GM23248 (cell line): ENCODE data around the gene ISYNA1. TPM values are rescaled to one million over a fixed set of nuclear protein-coding genes. Genes with fewer than 3 reads are reported as not detected.

ENCODE experiments used
- DNase-seq: peaks from one replicate; pipeline ENCODE4 v3.0.0-alpha.2; 2015
- H2AFZ ChIP-seq: fragments of 200-600 bp; sonication (generic); 2 replicates; pipeline ENCODE4 v1.6.1; 2016; ENCODE audit warnings: antibody characterized with exemption
- H3F3A ChIP-seq: fragments of 200-600 bp; sonication (generic); 2 replicates; pipeline ENCODE4 v1.6.1; 2016; ENCODE audit warnings: mild to moderate bottlenecking, antibody characterized with exemption, mixed run types; ENCODE audit not compliant: insufficient read depth
- H3K27ac ChIP-seq: fragments of 200-600 bp; sonication (generic); 2 replicates; pipeline ENCODE4 v1.5.1; 2016; ENCODE audit warnings: mild to moderate bottlenecking
- H3K27me3 ChIP-seq: fragments of 200-600 bp; sonication (generic); replicated peaks from 2 replicates; pipeline ENCODE4 v1.6.1; 2016; ENCODE audit warnings: mild to moderate bottlenecking; ENCODE audit not compliant: insufficient read depth
- H3K36me3 ChIP-seq: fragments of 200-600 bp; sonication (generic); 2 replicates; pipeline ENCODE4 v1.6.1; 2016; ENCODE audit warnings: low read depth, mild to moderate bottlenecking
- H3K4me1 ChIP-seq: fragments of 200-600 bp; sonication (generic); 2 replicates; pipeline ENCODE4 v1.6.1; 2016; ENCODE audit warnings: mild to moderate bottlenecking; ENCODE audit not compliant: insufficient read depth
- H3K4me2 ChIP-seq: fragments of 200-600 bp; sonication (generic); one replicate; pipeline ENCODE4 v1.6.1; 2016; ENCODE audit warnings: mild to moderate bottlenecking; ENCODE audit not compliant: unreplicated experiment
- H3K4me3 ChIP-seq: fragments of 200-600 bp; sonication (generic); 2 replicates; pipeline ENCODE4 v1.5.1; 2016; ENCODE audit warnings: mild to moderate bottlenecking
- H3K79me2 ChIP-seq: fragments of 200-600 bp; sonication (generic); 2 replicates; pipeline ENCODE4 v1.6.1; 2016; ENCODE audit warnings: mild to moderate bottlenecking; ENCODE audit not compliant: insufficient read depth
- H3K9ac ChIP-seq: fragments of 200-600 bp; sonication (generic); 2 replicates; pipeline ENCODE4 v1.6.1; 2016; ENCODE audit warnings: mild to moderate bottlenecking
- H3K9me2 ChIP-seq: fragments of 200-600 bp; sonication (generic); 2 replicates; pipeline ENCODE4 v1.6.1; 2016; ENCODE audit warnings: mixed run types, mild to moderate bottlenecking, moderate library complexity; ENCODE audit not compliant: insufficient read depth
- H3K9me3 ChIP-seq: fragments of 200-600 bp; sonication (generic); one replicate; pipeline ENCODE4 v1.6.1; 2017; ENCODE audit warnings: low read depth
- H4K20me1 ChIP-seq: fragments of 200-600 bp; sonication (generic); 2 replicates; pipeline ENCODE4 v1.6.0; 2016; ENCODE audit not compliant: insufficient read depth
- EZH2 ChIP-seq: fragments of 200-600 bp; sonication (generic); IDR thresholded peaks from 2 replicates; pipeline ENCODE4 v1.6.1; 2018; ENCODE audit warnings: antibody characterized with exemption, mild to moderate bottlenecking; ENCODE audit not compliant: insufficient read depth, poor library complexity, severe bottlenecking
- EZH2phosphoT487 ChIP-seq: fragments of 200-600 bp; sonication (generic); IDR thresholded peaks from 2 replicates; pipeline ENCODE4 v1.6.1; 2018; ENCODE audit warnings: antibody characterized with exemption, moderate library complexity, mild to moderate bottlenecking, low read depth; ENCODE audit not compliant: insufficient read depth
- WGBS, 2 experiments: methylation state at CpG; one replicate each; pipeline ENCODE4 v1.1.6; 2015 to 2017; ENCODE audit warnings: low lambda C conversion rate in 2 of 2, low coverage in 1 of 2; ENCODE audit errors: missing lambda C conversion rate in 2 of 2; 5-methylcytosine and 5-hydroxymethylcytosine counted together
- in situ Hi-C: fragments of 300-500 bp; cut with MboI; formaldehyde crosslinking; loops from 2 replicates; pipeline ENCODE4 v1.15.0; 2020
- polyA plus RNA-seq: library from polyadenylated mRNA; unstranded; fragments of >200 nt; fragmentation: Nextera tagmentation; extraction: Ambion mirVana; gene quantifications from 2 replicates; pipeline ENCODE4 v1.2.1, GENCODE V29; 2016
- total RNA-seq: library from RNA; depleted of rRNA; stranded (reverse); fragments of >200 nt; shearing (Covaris generic); gene quantifications from 2 replicates; pipeline ENCODE4 v1.2.3, GENCODE V29; 2014

The ISYNA1 gene
- total and polyA plus RNA-seq, 2 experiments from 2014 or later, result 5.5 to 17.2 TPM

- Histone ChIP-seq H3K27me3 (no peaks in the 10 kb centered on the region), H3K4me1 (no peaks in the 10 kb centered on the region), H3K4me3 (0 out of 2 replicates have a peak overlapping the region, but pooled peaks have one; percentile 61), H4K20me1 (no peaks in the 10 kb centered on the region), H2AFZ (no peak overlapping the region), H3K79me2 (no peaks in the 10 kb centered on the region), H3F3A (peaks cover 18% of the 10 kb centered on the region), H3K9ac (no peak overlapping the region), H3K27ac (no peak overlapping the region), H3K9me3 (no peaks in the 10 kb centered on the region), H3K4me2 (no peak overlapping the region), H3K9me2 (no peaks in the 10 kb centered on the region), H3K36me3 (no peaks in the 10 kb centered on the region)
- DNase-seq, result peak; percentile 19
- TF ChIP-seq EZH2 (no peak), EZH2phosphoT487 (no peak)
- 92% methylated on average over 42 to 46 of the region's 46 CpGs for WGBS, 2 experiments
- in situ Hi-C loops, result no loop called here
Measured at GRCh38 chr19:18435842-18436670, 1.9 kb downstream of the ISYNA1 start.

GRCh38 chr19:18435178-18435841 lies 2.6 kb downstream of the ISYNA1 start:
- Histone ChIP-seq H3K79me2 (no peaks in the 10 kb centered on the region), H3K27ac (no peak overlapping the region), H3K27me3 (no peaks in the 10 kb centered on the region), H3K9me3 (no peaks in the 10 kb centered on the region), H2AFZ (no peak overlapping the region), H3F3A (peaks cover 17% of the 10 kb centered on the region), H3K9ac (no peak overlapping the region), H3K4me2 (no peak overlapping the region), H3K4me1 (no peaks in the 10 kb centered on the region), H3K36me3 (no peaks in the 10 kb centered on the region), H4K20me1 (no peaks in the 10 kb centered on the region), H3K4me3 (no peak overlapping the region), H3K9me2 (no peaks in the 10 kb centered on the region)
- 97 to 98% methylated on average over 46 to 49 of the region's 49 CpGs for WGBS, 2 experiments
- in situ Hi-C loops, result no loop called here
- peak; percentile 18 for DNase-seq
- TF ChIP-seq EZH2phosphoT487 (no peak), EZH2 (no peak)

GRCh38 chr19:18434411-18435175 lies 3.3 kb downstream of the ISYNA1 start:
- peaks cover 10% of the 10 kb centered on the region for H3F3A ChIP-seq
- no peak overlapping the region for H3K9ac ChIP-seq
- in situ Hi-C loops, result no loop called here

DNA sequence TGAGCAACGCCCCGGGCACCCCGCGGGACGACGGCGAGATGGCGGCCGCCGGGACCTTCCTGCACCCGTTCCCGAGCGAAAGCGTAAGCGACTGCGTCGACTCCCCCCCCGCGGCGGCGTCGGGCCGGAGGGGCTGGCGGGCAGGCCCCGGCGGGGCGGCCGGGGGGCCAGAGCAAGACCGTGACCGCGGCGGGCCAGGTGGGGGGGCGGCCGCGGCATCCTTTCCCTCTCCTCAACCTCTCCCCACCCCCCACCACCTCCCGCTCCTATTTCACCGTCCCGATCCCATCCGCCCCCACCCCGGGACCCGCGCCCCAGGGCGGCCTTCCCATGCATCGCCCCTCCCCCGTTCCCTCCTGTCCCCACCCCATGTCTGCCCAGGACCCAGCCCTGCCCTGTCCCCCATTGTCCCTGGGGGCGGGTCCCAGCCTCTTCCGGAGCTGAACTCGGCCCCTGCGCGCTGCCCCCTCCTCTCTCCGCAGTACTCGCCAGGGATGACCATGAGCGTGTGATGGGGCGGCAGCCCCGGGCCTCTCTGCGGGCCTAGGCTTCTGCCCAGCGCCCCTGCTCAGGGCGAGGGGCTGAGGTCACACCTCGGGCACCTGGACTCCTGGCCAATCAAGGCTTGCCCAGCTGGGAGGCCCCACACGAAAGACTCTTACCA lies 4.1 kb downstream of the ISYNA1 start:
- DNase-seq, result no peak

More at GRCh38 chr19:18434411-18435175, 3.3 kb downstream of the ISYNA1 start:
- Histone ChIP-seq H3K79me2 (peaks cover 6% of the 10 kb centered on the region), H2AFZ (no peak overlapping the region), H3K4me1 (peaks cover 4% of the 10 kb centered on the region; the same call in 1 of the 2 replicates), H3K4me3 (no peak overlapping the region), H3K4me2 (no peak overlapping the region), H3K27me3 (no peaks in the 10 kb centered on the region), H3K36me3 (no peaks in the 10 kb centered on the region), H3K27ac (no peak overlapping the region), H3K9me3 (no peaks in the 10 kb centered on the region), H4K20me1 (no peaks in the 10 kb centered on the region), H3K9me2 (no peaks in the 10 kb centered on the region)
- 93 to 94% methylated on average over 21 of the region's 21 CpGs for WGBS, 2 experiments
- DNase-seq, result peak; percentile 20
- TF ChIP-seq EZH2phosphoT487 (no peak), EZH2 (no peak)

More for the DNA sequence above, 4.1 kb downstream of the ISYNA1 start:
- Histone ChIP-seq H3K4me2 (no peak overlapping the region), H3K27me3 (no peaks in the 10 kb centered on the region), H3K9ac (no peak overlapping the region), H3K4me3 (no peak overlapping the region), H3K36me3 (no peaks in the 10 kb centered on the region), H3K27ac (no peak overlapping the region), H3K79me2 (peaks cover 12% of the 10 kb centered on the region), H4K20me1 (no peaks in the 10 kb centered on the region), H3K9me3 (no peaks in the 10 kb centered on the region), H2AFZ (no peak overlapping the region), H3F3A (peaks cover 4% of the 10 kb centered on the region; the same call in 1 of the 2 replicates), H3K9me2 (no peaks in the 10 kb centered on the region), H3K4me1 (peaks cover 9% of the 10 kb centered on the region)
- no peak for TF ChIP-seq EZH2
- no peak for TF ChIP-seq EZH2phosphoT487
- WGBS, 2 experiments, result 52 to 87% methylated on average over 17 to 56 of the region's 60 CpGs
- in situ Hi-C loops, result no loop called here
